ENCODE data around the gene YKT6.

YKT6 gene

DNA sequence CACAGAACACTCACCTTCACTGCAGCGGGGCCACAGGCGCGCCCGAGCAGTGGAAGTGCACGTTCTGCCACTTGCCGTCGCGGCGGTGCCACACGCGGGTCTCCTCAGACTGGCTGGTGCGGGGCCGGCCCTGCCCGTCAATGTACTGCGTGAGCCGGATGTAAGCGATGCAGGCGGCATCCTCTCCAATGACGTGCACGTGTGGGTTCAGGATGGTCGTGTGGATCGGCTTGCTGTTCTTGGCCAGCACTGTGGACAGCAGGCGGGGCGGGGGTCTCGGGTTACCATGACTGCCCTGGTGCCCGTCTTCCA is 19.2 kb downstream of the YKT6 start:
- Mint-ChIP-seq H3K27me3 (ENCODE audit: low read depth) (peaks cover 15% of the 10 kb centered on the region), H3K4me3 (no peak overlapping the region), H3K9me3 (no peaks in the 10 kb centered on the region), H3K27ac (no peak overlapping the region), H3K36me3 (ENCODE audit: low read depth) (no peaks in the 10 kb centered on the region), H3K4me1 (peaks cover 28% of the 10 kb centered on the region)
- TF ChIP-seq, protein P1, sequence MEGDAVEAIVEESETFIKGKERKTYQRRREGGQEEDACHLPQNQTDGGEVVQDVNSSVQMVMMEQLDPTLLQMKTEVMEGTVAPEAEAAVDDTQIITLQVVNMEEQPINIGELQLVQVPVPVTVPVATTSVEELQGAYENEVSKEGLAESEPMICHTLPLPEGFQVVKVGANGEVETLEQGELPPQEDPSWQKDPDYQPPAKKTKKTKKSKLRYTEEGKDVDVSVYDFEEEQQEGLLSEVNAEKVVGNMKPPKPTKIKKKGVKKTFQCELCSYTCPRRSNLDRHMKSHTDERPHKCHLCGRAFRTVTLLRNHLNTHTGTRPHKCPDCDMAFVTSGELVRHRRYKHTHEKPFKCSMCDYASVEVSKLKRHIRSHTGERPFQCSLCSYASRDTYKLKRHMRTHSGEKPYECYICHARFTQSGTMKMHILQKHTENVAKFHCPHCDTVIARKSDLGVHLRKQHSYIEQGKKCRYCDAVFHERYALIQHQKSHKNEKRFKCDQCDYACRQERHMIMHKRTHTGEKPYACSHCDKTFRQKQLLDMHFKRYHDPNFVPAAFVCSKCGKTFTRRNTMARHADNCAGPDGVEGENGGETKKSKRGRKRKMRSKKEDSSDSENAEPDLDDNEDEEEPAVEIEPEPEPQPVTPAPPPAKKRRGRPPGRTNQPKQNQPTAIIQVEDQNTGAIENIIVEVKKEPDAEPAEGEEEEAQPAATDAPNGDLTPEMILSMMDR (IDR thresholded peaks at IDR 0.05; ENCODE audit: unreplicated experiment in 3 of 3): no peak

DNA sequence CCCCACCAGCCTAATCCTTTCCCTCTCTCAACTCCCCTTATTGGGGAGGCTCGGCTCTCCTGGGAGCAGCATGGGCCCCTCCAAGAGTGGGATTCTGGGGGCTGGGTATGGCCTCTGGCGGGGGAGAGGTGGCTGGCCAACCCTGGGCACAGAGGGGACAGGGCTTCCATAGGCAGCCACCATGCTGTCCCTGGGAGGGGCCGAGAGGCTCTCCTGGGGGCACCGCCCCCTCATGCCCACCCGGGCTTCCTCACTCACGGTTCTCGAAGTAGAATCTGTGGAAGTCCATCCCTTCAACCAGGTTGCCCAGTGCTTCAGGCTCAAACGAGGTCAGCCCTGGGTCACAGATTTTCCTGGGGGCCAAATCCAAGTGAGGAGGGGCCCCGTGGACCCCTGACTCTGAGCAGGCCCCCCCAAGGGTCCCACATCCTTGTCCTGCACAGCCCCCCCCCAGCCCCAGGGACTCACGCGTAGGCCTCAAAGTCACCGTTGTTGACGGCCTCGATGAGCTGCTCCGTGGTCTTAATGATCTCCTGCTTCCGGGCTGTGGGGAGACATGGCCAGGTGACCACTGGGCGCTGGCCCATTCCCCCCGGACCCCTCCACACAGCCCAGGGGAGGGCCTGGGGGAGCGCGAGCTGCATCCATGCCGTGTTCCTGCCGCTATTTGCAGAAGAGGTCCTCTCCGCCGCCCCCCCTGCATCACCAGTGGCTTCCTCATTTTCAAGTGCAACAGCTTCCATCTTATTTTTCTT is 19.8 kb downstream of the YKT6 start:
- H3K27ac Mint-ChIP-seq: no peak overlapping the region
- H3K4me3 Mint-ChIP-seq: no peak overlapping the region
- H3K4me1 Mint-ChIP-seq: peaks cover 28% of the 10 kb centered on the region
- peaks cover 15% of the 10 kb centered on the region for H3K27me3 Mint-ChIP-seq (ENCODE audit: low read depth)
- H3K9me3 Mint-ChIP-seq: no peaks in the 10 kb centered on the region
- no peaks in the 10 kb centered on the region for H3K36me3 Mint-ChIP-seq (ENCODE audit: low read depth)
- TF ChIP-seq, protein P1 (IDR thresholded peaks at IDR 0.05; ENCODE audit: unreplicated experiment in 3 of 3): no peak

DNA sequence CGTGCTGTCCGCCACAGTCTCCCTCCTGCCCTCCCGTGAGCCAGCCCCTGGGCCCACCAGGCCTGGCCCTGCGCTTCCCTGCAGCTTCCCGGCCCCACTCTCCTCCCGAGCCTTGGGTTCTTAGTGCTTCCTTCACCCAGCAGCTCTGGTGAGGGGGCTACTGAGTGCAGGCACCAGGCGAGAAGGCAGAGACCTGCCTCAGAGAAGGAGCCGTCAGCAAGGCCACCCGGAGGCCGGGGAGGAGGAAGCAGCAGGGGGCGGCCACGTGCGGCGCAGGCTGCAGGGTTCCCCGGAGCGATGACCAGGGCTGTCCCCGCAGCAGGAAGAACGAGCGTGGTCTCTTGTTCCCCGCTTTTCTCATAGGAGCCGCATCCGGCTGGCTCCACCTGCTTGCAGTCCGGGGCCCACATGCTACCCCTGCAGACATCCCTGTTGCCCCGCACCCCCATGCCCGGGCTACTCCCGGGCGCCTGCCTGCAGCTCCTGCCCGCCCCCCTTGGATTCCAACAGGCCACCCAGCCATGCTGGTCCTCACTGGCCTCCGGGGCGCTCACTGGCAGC is 20.5 kb downstream of the YKT6 start:
- Mint-ChIP-seq H3K9me3 (no peaks in the 10 kb centered on the region), H3K27me3 (ENCODE audit: low read depth) (peaks cover 15% of the 10 kb centered on the region), H3K4me1 (peaks cover 36% of the 10 kb centered on the region), H3K36me3 (ENCODE audit: low read depth) (no peaks in the 10 kb centered on the region), H3K4me3 (no peak overlapping the region), H3K27ac (no peak overlapping the region)
- TF ChIP-seq, protein P1 (IDR thresholded peaks at IDR 0.05; ENCODE audit: unreplicated experiment in 3 of 3): no peak

GRCh38 chr7:44222074-44222473 is 21.3 kb downstream of the YKT6 start:
- Mint-ChIP-seq H3K4me1 (peaks cover 30% of the 10 kb centered on the region), H3K9me3 (no peaks in the 10 kb centered on the region), H3K27ac (peak overlapping the region in 1 of 3 experiments; percentile 13), H3K36me3 (ENCODE audit: low read depth) (no peaks in the 10 kb centered on the region), H3K4me3 (no peak overlapping the region), H3K27me3 (ENCODE audit: low read depth) (peaks cover 15% of the 10 kb centered on the region)
- TF ChIP-seq, protein P1 (IDR thresholded peaks at IDR 0.05; ENCODE audit: unreplicated experiment in 3 of 3): no peak

DNA sequence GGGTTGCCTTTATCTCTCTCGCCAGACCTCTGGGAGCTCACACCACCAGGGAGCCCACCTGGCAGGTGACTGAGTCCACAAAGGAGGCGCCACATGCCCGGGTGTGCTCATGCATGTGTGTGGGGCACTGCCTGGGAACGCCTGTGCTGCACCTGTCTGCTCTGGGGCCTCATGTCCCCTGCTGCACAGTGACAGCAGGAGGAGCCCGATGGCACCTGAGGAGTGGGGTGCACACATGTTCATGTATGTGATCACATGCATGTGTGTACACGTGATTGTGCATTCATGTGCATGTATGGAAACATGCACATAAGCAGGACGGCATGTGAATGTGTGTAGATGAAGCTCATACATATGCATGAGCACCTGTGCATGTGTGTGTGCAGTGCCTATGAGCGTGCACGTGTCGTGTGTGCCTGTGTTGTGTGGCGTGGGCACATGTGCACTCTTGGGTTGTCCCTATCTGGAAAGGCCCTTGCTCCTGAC is 22.0 kb downstream of the YKT6 start:
- Mint-ChIP-seq H3K4me3 (no peak overlapping the region), H3K4me1 (peaks cover 27% of the 10 kb centered on the region), H3K36me3 (ENCODE audit: low read depth) (no peaks in the 10 kb centered on the region), H3K9me3 (no peaks in the 10 kb centered on the region), H3K27me3 (ENCODE audit: low read depth) (peaks cover 15% of the 10 kb centered on the region), H3K27ac (no peak overlapping the region)
- TF ChIP-seq, protein P1 (IDR thresholded peaks at IDR 0.05; ENCODE audit: unreplicated experiment in 3 of 3): no peak

Data from nephron (organoid).